Right lobe of liver (tissue), 4 donors: ENCODE results near the gene PTPRU.

Experiments
- CTCF ChIP-seq, 4 donors: fragments of 200-600 bp in 3 of 4; fragments of 450-650 bp in 1 of 4; IDR thresholded peaks; one replicate each; pipeline versions ENCODE4 v1.5.1 to v1.8.0; 2016 to 2022; ENCODE audit warnings: antibody characterized with exemption in 4 of 4, mild to moderate bottlenecking in 2 of 4
- POLR2A ChIP-seq: fragments of 450-650 bp; IDR thresholded peaks from one replicate; pipeline ENCODE4 v1.6.1; 2017; ENCODE audit warnings: antibody characterized with exemption, mild to moderate bottlenecking
- donor health status: DM: no; HTN: no; CAD: no.
- donor health status: DM: no; HTN: no; CAD: no.
- donor health status: DM: no; HTN: yes; CAD: no.

DNA sequence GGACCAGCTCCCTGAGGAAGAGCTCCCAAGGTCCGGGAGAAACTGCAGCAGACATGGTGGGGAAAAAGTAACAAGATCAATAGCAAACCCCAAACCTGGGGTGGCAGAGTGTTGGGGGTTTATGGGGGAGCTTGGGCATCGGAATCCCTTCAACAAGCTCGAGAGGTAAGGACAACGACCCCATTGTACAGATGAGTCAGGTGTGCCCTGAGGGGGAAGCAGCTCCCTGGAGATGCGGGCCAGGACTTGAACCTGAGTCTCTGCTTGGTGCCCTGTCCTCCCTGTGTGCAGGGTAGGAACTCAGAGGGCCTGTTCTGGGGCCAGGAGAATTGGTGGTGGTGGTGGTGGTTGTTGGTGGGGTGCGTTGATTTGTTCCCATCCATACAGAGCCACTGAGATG lies 125.4 kb downstream of the PTPRU start:
- TF ChIP-seq CTCF (IDR thresholded peaks at IDR 0.05) (no peak), POLR2A (no peak)
